Neuron (in vitro differentiated cells): ENCODE data around the gene CSNK1G2.

ENCODE experiments used
- H2AFZ ChIP-seq: one replicate; pipeline ENCODE4 v1.6.1; 2013; ENCODE audit warnings: low read depth, mild to moderate bottlenecking, inconsistent platforms, low read length, moderate library complexity
- H3K27me3 ChIP-seq: one replicate; pipeline ENCODE4 v1.6.1; 2013; ENCODE audit warnings: low read length; ENCODE audit not compliant: insufficient read depth
- H3K36me3 ChIP-seq: one replicate; pipeline ENCODE4 v1.6.1; 2013; ENCODE audit warnings: low read length; ENCODE audit not compliant: insufficient read depth
- H3K4me1 ChIP-seq: one replicate; pipeline ENCODE4 v1.6.1; 2013; ENCODE audit warnings: low read length; ENCODE audit not compliant: insufficient read depth
- H3K4me3 ChIP-seq: 2 replicates; pipeline ENCODE4 v1.5.1; 2013; ENCODE audit warnings: mild to moderate bottlenecking, low read length, moderate library complexity
- H3K9me3 ChIP-seq: one replicate; pipeline ENCODE4 v1.6.1; 2013; ENCODE audit warnings: low read length

Gene CSNK1G2

GRCh38 chr19:1942078-1942933 lies 1.3 kb downstream of the CSNK1G2 start:
- Histone ChIP-seq H2AFZ (no peak overlapping the region), H3K4me1 (peaks cover 22% of the 10 kb centered on the region), H3K36me3 (no peaks in the 10 kb centered on the region), H3K27me3 (no peaks in the 10 kb centered on the region), H3K9me3 (peaks cover 2% of the 10 kb centered on the region), H3K4me3 (peak overlapping the region; percentile 79)

- peaks cover 22% of the 10 kb centered on the region for H3K4me1 ChIP-seq
- no peaks in the 10 kb centered on the region for H3K36me3 ChIP-seq
- H2AFZ ChIP-seq, result no peak overlapping the region
- H3K9me3 ChIP-seq, result peaks cover 2% of the 10 kb centered on the region
- no peaks in the 10 kb centered on the region for H3K27me3 ChIP-seq
- peak overlapping the region; percentile 79 for H3K4me3 ChIP-seq
These were observed 2.1 kb downstream of the CSNK1G2 start for GRCh38 chr19:1942934-1943555.

GRCh38 chr19:1943661-1944087 lies 2.7 kb downstream of the CSNK1G2 start:
- Histone ChIP-seq H3K27me3 (no peaks in the 10 kb centered on the region), H3K36me3 (peaks cover 2% of the 10 kb centered on the region), H3K9me3 (peaks cover 4% of the 10 kb centered on the region), H3K4me3 (peak overlapping the region; percentile 79), H3K4me1 (peaks cover 22% of the 10 kb centered on the region), H2AFZ (no peak overlapping the region)

- Histone ChIP-seq H3K4me3 (no peak overlapping the region), H2AFZ (no peak overlapping the region), H3K4me1 (peaks cover 22% of the 10 kb centered on the region), H3K9me3 (peaks cover 10% of the 10 kb centered on the region), H3K27me3 (no peaks in the 10 kb centered on the region), H3K36me3 (peaks cover 6% of the 10 kb centered on the region)
These were observed 3.3 kb downstream of the CSNK1G2 start for GRCh38 chr19:1944088-1944915.

GRCh38 chr19:1944916-1945561 lies 4.1 kb downstream of the CSNK1G2 start:
- H3K27me3 ChIP-seq, result no peaks in the 10 kb centered on the region
- H3K4me1 ChIP-seq, result peaks cover 17% of the 10 kb centered on the region
- peaks cover 10% of the 10 kb centered on the region for H3K9me3 ChIP-seq
- H3K4me3 ChIP-seq, result no peak overlapping the region
- no peak overlapping the region for H2AFZ ChIP-seq
- peaks cover 11% of the 10 kb centered on the region for H3K36me3 ChIP-seq

DNA sequence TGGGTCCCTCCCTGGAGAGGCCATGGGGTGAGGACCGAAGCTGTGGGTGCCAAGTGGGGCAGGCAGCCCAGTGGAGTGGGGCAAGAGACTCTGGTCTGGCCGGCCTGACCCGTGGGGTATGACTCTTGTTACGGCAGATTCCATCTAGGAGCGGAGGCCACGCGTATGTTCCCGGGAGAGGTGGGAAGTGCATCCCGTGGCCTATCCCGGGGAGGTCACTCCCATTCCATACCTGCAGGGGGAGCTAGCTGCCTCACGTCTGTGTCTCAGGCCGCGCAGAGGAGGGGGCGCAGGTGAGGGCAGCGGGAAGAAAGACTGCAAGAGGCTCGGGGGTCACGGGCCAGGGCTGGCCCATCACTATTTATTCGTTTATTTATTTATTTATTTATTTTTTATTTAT lies 4.9 kb downstream of the CSNK1G2 start:
- Histone ChIP-seq H3K4me3 (no peak overlapping the region), H3K9me3 (peaks cover 10% of the 10 kb centered on the region), H3K36me3 (peaks cover 11% of the 10 kb centered on the region), H2AFZ (no peak overlapping the region), H3K27me3 (no peaks in the 10 kb centered on the region), H3K4me1 (peaks cover 13% of the 10 kb centered on the region)

GRCh38 chr19:1947651-1948209 lies 6.8 kb downstream of the CSNK1G2 start:
- Histone ChIP-seq H3K27me3 (no peaks in the 10 kb centered on the region), H3K36me3 (peaks cover 14% of the 10 kb centered on the region), H3K9me3 (peaks cover 12% of the 10 kb centered on the region), H3K4me1 (peaks cover 11% of the 10 kb centered on the region), H2AFZ (no peak overlapping the region), H3K4me3 (no peak overlapping the region)

DNA sequence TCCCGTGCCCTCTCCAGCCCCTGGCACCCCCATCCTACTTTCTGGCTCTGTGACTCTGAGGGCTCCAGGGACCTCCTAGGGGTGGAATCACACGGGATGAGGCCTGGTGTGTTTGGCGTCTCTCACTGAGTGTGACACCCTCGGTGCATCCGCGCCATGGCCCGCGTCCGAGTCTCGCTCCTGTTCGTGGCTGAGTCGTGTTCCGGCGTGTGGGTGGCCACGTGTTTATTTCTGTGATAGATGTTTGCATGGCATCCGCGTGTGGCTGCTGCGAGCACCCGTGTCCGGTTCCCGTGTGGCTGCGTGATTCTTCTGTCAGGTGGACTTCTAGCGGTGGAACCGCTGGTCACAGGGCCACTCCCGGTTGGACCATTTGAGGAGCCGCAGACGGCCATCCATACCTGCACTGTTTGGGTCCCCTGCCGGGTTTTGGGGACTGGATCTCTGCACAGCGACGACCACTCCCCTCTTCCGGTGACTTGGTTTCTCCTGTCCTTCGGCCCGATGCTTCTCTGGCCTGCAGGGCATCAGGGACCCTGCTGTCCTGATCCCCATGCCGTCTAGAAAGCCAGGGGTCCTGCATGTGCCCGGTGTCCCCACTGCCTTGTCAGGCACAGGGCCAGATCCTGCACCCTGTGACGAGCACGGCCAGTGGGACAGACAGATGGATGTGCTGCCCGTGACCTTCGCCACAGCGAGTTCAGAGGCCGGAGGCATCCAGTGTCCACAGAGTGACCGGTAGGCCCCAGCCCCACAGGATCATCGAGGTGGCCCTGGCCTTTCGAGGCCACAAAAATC lies 8.5 kb downstream of the CSNK1G2 start:
- Histone ChIP-seq H3K36me3 (peaks cover 14% of the 10 kb centered on the region), H3K9me3 (peaks cover 12% of the 10 kb centered on the region), H3K4me3 (no peak overlapping the region), H2AFZ (no peak overlapping the region), H3K4me1 (no peaks in the 10 kb centered on the region), H3K27me3 (no peaks in the 10 kb centered on the region)

GRCh38 chr19:1950640-1951039 lies 9.7 kb downstream of the CSNK1G2 start:
- H3K36me3 ChIP-seq, result peaks cover 14% of the 10 kb centered on the region
- H3K4me1 ChIP-seq, result no peaks in the 10 kb centered on the region
- no peaks in the 10 kb centered on the region for H3K27me3 ChIP-seq
- no peak overlapping the region for H2AFZ ChIP-seq
- peaks cover 12% of the 10 kb centered on the region for H3K9me3 ChIP-seq
- H3K4me3 ChIP-seq, result no peak overlapping the region

GRCh38 chr19:1952635-1953034 lies 11.7 kb downstream of the CSNK1G2 start:
- Histone ChIP-seq H3K4me3 (no peak overlapping the region), H3K9me3 (peaks cover 10% of the 10 kb centered on the region), H3K4me1 (no peaks in the 10 kb centered on the region), H2AFZ (no peak overlapping the region), H3K27me3 (no peaks in the 10 kb centered on the region), H3K36me3 (peaks cover 17% of the 10 kb centered on the region)

DNA sequence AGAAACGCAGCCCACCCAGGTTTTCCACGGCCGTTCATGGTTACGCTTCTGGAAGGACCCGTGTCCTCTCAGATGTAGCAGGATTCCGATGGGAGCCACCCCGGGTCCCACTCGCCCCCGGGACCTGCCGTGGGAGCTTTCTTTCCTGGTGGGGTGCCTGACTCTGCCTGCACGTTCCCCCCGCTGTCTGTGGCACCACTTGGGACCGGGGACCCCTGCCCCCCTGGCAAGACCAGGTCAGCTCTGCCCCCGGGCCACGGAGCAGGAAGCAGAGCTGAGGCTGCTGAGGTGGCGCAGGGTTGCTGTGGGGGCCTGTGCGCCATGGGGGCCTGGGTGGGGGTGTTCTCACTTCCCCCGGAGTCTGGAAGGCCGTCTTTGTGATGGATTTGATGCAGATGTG lies 12.1 kb downstream of the CSNK1G2 start:
- Histone ChIP-seq H3K9me3 (peaks cover 10% of the 10 kb centered on the region), H3K4me3 (no peak overlapping the region), H3K27me3 (no peaks in the 10 kb centered on the region), H3K36me3 (peaks cover 17% of the 10 kb centered on the region), H3K4me1 (no peaks in the 10 kb centered on the region), H2AFZ (no peak overlapping the region)
